ENCODE measurements around the gene TNFRSF11A.

The TNFRSF11A gene

DNA sequence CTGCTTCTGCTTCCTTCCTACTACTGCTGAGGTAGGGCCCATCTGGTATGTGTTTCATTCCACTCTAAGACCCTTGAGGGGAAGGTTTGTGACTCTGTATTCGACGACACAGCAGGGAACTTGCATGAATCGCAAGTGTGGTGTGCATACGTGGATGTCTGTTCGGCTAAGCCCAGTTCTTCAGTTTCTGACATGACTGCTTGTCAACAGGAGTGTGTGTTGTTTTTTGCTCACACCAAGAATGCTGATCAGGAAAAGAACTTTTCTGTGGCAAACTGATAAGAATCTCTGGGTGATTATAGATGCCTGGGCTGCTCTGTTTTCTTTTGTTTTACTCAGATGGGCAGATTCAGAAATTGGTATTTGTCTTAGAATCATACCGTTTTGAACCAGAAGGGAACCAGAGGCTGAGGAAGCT, 22.0 kb downstream of the TNFRSF11A start:
- DNase-seq (ENCODE audit: low read depth): no peak
- H3K4me3 ChIP-seq (ENCODE audit: control insufficient read depth, low read depth, low read length): no peak overlapping the region
- TF ChIP-seq CTCF (conservative IDR thresholded peaks at IDR 0.05; ENCODE audit: control insufficient read depth, insufficient read depth, low read depth, low read length): no peak

GRCh38 chr18:62348474-62348873, 23.4 kb downstream of the TNFRSF11A start:
- no peak for TF ChIP-seq CTCF (conservative IDR thresholded peaks at IDR 0.05; ENCODE audit: control insufficient read depth, insufficient read depth, low read depth, low read length)
- H3K4me3 ChIP-seq (ENCODE audit: control insufficient read depth, low read depth, low read length): no peak overlapping the region
- DNase-seq (ENCODE audit: low read depth): no peak

DNA sequence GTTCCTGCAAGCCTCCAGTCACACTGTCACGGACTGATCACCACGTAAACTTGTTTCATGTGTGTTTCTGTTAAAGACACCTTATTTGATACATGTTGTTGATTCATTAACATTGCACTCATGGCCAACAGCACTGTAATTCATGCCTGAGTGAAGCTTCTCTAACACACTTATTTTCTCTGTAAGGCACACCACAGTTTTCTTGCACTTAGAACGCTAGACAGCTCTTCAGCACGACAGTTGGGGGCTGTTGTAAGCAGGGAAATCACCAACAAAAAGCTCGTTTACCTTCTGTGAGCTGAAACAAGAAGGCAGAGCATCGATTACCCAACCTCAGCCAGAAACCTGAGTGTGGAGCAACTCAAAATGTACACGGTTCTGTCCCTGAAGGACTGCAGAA, 28.1 kb downstream of the TNFRSF11A start:
- DNase-seq (ENCODE audit: low read depth): no peak
- TF ChIP-seq CTCF (conservative IDR thresholded peaks at IDR 0.05; ENCODE audit: control insufficient read depth, insufficient read depth, low read depth, low read length): no peak
- no peak overlapping the region for H3K4me3 ChIP-seq (ENCODE audit: control insufficient read depth, low read depth, low read length)

GRCh38 chr18:62354151-62354550, 29.0 kb downstream of the TNFRSF11A start:
- TF ChIP-seq CTCF (conservative IDR thresholded peaks at IDR 0.05; ENCODE audit: control insufficient read depth, insufficient read depth, low read depth, low read length): no peak
- no peak for DNase-seq (ENCODE audit: low read depth)
- H3K4me3 ChIP-seq (ENCODE audit: control insufficient read depth, low read depth, low read length): no peak overlapping the region

- no peak overlapping the region for H3K4me3 ChIP-seq (ENCODE audit: control insufficient read depth, low read depth, low read length)
- TF ChIP-seq CTCF (conservative IDR thresholded peaks at IDR 0.05; ENCODE audit: control insufficient read depth, insufficient read depth, low read depth, low read length): no peak
- DNase-seq (ENCODE audit: low read depth): no peak
Measured at GRCh38 chr18:62357079-62357719, 32.1 kb downstream of the TNFRSF11A start.

DNA sequence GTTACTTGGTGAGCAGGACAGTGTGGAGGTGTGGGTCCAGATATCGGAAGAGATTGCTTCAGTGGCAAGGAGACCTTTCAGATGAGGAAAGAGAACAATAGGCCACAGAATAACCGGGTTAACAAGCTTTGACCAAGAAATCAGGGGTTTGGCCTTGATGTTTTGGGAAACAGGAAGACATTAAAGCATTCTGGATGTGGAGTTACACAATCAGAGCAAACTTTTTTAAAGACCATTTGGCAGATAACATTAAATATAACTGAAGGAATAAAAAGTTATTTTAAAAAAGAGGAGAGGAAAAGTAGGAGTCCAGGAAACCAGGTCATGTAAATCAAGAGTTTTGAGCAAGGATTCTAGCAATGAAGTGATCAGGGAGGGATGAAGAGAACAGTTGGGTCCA, 35.7 kb downstream of the TNFRSF11A start:
- DNase-seq (ENCODE audit: low read depth): no peak
- no peak overlapping the region for H3K4me3 ChIP-seq (ENCODE audit: control insufficient read depth, low read depth, low read length)
- no peak for TF ChIP-seq CTCF (conservative IDR thresholded peaks at IDR 0.05; ENCODE audit: control insufficient read depth, insufficient read depth, low read depth, low read length)

- no peak for DNase-seq (ENCODE audit: low read depth)
- H3K4me3 ChIP-seq (ENCODE audit: control insufficient read depth, low read depth, low read length): no peak overlapping the region
- no peak for TF ChIP-seq CTCF (conservative IDR thresholded peaks at IDR 0.05; ENCODE audit: control insufficient read depth, insufficient read depth, low read depth, low read length)
Measured at GRCh38 chr18:62361288-62361687, 36.2 kb downstream of the TNFRSF11A start.

Measured in fibroblast of mammary gland (primary cell).